ENCODE measurements around the gene IQSEC1.

The IQSEC1 gene

GRCh38 chr3:13045241-13045903 is 27.9 kb downstream of the IQSEC1 start:
- peaks cover 0 to 58% (median 0%) of the 10 kb centered on the region in 11 experiments; a peak in 4 of 22 replicates for H4K20me1 ChIP-seq
- peaks cover 0 to 3% (median 0%) of the 10 kb centered on the region in 11 experiments; a peak in 1 of 22 replicates for H3K27me3 ChIP-seq
- H3K4me2 ChIP-seq, result peak overlapping the region; percentile 69 to 98 (median 91)
- peak overlapping the region in 8 of 11 experiments; percentile 0 to 79 (median 70); a peak in 11 of 22 replicates for H3K9ac ChIP-seq
- H3K27ac ChIP-seq, result peak overlapping the region in 9 of 11 experiments; percentile 49 to 83 (median 78); a peak in 18 of 22 replicates
- TF ChIP-seq Cebpa-rat (IDR thresholded peaks at IDR 0.05), result no peak
- H3K4me3 ChIP-seq, result peak overlapping the region in 3 of 10 experiments; percentile 3 to 9 (median 5); a peak in 3 of 20 replicates
- peaks cover 61 to 100% (median 100%) of the 10 kb centered on the region in 10 experiments for H3K4me1 ChIP-seq
- no peaks in the 10 kb centered on the region for H3K36me3 ChIP-seq
- H3K9me3 ChIP-seq (replicated peaks in 1 of 11), result no peaks in the 10 kb centered on the region

GRCh38 chr3:13044496-13045240 is 28.6 kb downstream of the IQSEC1 start:
- H3K4me2 ChIP-seq, result peak overlapping the region; percentile 69 to 98 (median 91)
- H3K4me1 ChIP-seq, result peaks cover 68 to 100% (median 100%) of the 10 kb centered on the region in 10 experiments

GRCh38 chr3:13043656-13044055 is 29.6 kb downstream of the IQSEC1 start:
- peak overlapping the region; percentile 4 to 98 (median 89); a peak in 19 of 22 replicates for H3K4me2 ChIP-seq
- peaks cover 0 to 3% (median 0%) of the 10 kb centered on the region in 11 experiments; a peak in 1 of 22 replicates for H3K27me3 ChIP-seq

More at GRCh38 chr3:13044496-13045240, 28.6 kb downstream of the IQSEC1 start:
- H3K27me3 ChIP-seq, result peaks cover 0 to 3% (median 0%) of the 10 kb centered on the region in 11 experiments; a peak in 1 of 22 replicates
- no peaks in the 10 kb centered on the region for H3K9me3 ChIP-seq (replicated peaks in 1 of 11)
- peak overlapping the region in 7 of 11 experiments; percentile 0 to 79 (median 72); a peak in 11 of 22 replicates for H3K9ac ChIP-seq
- peak overlapping the region in 8 of 11 experiments; percentile 65 to 83 (median 78); a peak in 16 of 22 replicates for H3K27ac ChIP-seq
- peak overlapping the region in 3 of 10 experiments; percentile 3 to 9 (median 5); a peak in 2 of 20 replicates for H3K4me3 ChIP-seq
- no peaks in the 10 kb centered on the region for H3K36me3 ChIP-seq
- no peak for TF ChIP-seq Cebpa-rat (IDR thresholded peaks at IDR 0.05)
- peaks cover 0 to 53% (median 0%) of the 10 kb centered on the region in 11 experiments; a peak in 4 of 22 replicates for H4K20me1 ChIP-seq

GRCh38 chr3:13042715-13043271 is 30.4 kb downstream of the IQSEC1 start:
- no peaks in the 10 kb centered on the region for H3K9me3 ChIP-seq (replicated peaks in 1 of 11)
- peak overlapping the region; percentile 4 to 98 (median 89); a peak in 20 of 22 replicates for H3K4me2 ChIP-seq
- H3K27ac ChIP-seq, result peak overlapping the region in 5 of 11 experiments; percentile 14 to 83 (median 80); a peak in 8 of 22 replicates
- no peak for TF ChIP-seq Cebpa-rat (IDR thresholded peaks at IDR 0.05)
- no peak overlapping the region; a peak in 1 of 20 replicates for H3K4me3 ChIP-seq
- peaks cover 0 to under 1% (median 0%) of the 10 kb centered on the region in 11 experiments; a peak in 2 of 22 replicates for H3K36me3 ChIP-seq
- peaks cover 0 to 39% (median 0%) of the 10 kb centered on the region in 11 experiments; a peak in 4 of 22 replicates for H4K20me1 ChIP-seq
- H3K27me3 ChIP-seq, result peaks cover 0 to 3% (median 0%) of the 10 kb centered on the region in 11 experiments; a peak in 1 of 22 replicates
- peak overlapping the region in 5 of 11 experiments; percentile 17 to 72 (median 48); a peak in 6 of 22 replicates for H3K9ac ChIP-seq
- H3K4me1 ChIP-seq, result peaks cover 53 to 91% (median 88%) of the 10 kb centered on the region in 10 experiments

More at GRCh38 chr3:13043656-13044055, 29.6 kb downstream of the IQSEC1 start:
- H3K9ac ChIP-seq, result peak overlapping the region in 5 of 11 experiments; percentile 27 to 79 (median 72); a peak in 5 of 22 replicates
- no peak for TF ChIP-seq Cebpa-rat (IDR thresholded peaks at IDR 0.05)
- H3K9me3 ChIP-seq (replicated peaks in 1 of 11), result no peaks in the 10 kb centered on the region
- no peak overlapping the region for H3K4me3 ChIP-seq
- H3K36me3 ChIP-seq, result no peaks in the 10 kb centered on the region
- H3K4me1 ChIP-seq, result peaks cover 62 to 100% (median 97%) of the 10 kb centered on the region in 10 experiments
- H3K27ac ChIP-seq, result peak overlapping the region in 4 of 11 experiments; percentile 78 to 83 (median 80); a peak in 6 of 22 replicates
- peaks cover 0 to 45% (median 0%) of the 10 kb centered on the region in 11 experiments; a peak in 4 of 22 replicates for H4K20me1 ChIP-seq

- Histone ChIP-seq H3K4me2 (peak overlapping the region in 9 of 11 experiments; percentile 69 to 98 (median 94); a peak in 18 of 22 replicates), H3K36me3 (peaks cover 0 to 6% (median 0%) of the 10 kb centered on the region in 11 experiments; a peak in 3 of 22 replicates), H3K4me3 (no peak overlapping the region), H3K9me3 (replicated peaks in 1 of 11) (no peaks in the 10 kb centered on the region), H3K4me1 (peaks cover 48 to 85% (median 82%) of the 10 kb centered on the region in 10 experiments), H3K27me3 (peaks cover 0 to 3% (median 0%) of the 10 kb centered on the region in 11 experiments; a peak in 1 of 22 replicates), H3K27ac (peak overlapping the region in 4 of 11 experiments; percentile 11 to 83 (median 80); a peak in 6 of 22 replicates), H3K9ac (peak overlapping the region in 4 of 11 experiments; percentile 27 to 72 (median 45); a peak in 4 of 22 replicates), H4K20me1 (peaks cover 0 to 34% (median 0%) of the 10 kb centered on the region in 11 experiments; a peak in 4 of 22 replicates)
- no peak for TF ChIP-seq Cebpa-rat (IDR thresholded peaks at IDR 0.05)
These were observed 31.0 kb downstream of the IQSEC1 start for GRCh38 chr3:13042127-13042701.

DNA sequence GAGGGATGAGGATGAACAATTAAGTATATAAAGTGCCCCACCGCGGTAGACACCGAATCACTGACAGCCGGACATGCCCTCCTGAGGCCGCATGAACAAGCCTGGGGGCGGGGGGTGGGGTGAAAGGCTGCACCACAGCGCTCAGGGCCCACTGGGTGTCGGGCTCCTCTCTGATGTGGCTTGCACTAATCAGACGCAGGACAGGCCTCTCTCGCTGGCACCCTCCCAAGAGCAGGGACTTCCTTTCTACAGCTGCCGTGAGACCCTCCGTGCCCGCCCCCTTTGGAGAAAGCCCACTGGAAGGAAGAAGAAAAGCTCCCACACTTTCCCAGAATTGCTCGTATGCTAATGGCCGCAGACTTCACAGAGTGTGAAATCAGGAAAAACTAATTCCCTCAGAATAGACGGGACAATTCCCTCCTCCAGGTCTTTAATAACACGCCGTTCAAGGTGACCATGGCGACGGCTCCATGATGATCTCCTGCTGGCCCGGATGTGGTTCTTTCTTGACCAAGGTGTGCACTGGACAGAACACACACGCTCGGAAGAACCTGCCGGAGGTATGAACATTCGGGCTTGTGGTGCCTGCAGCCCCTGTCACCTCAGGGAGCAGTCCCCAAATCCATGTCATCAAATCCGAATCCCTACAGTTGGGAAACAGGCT is 32.0 kb downstream of the IQSEC1 start:
- Histone ChIP-seq H3K4me3 (no peak overlapping the region), H4K20me1 (peaks cover 0 to 28% (median 0%) of the 10 kb centered on the region in 11 experiments; a peak in 4 of 22 replicates), H3K36me3 (peaks cover 0 to 15% (median 0%) of the 10 kb centered on the region in 11 experiments; a peak in 5 of 22 replicates), H3K9ac (peak overlapping the region in 3 of 11 experiments; percentile 21 to 32 (median 28); a peak in 4 of 22 replicates), H3K9me3 (replicated peaks in 1 of 11) (no peaks in the 10 kb centered on the region), H3K4me2 (peak overlapping the region; percentile 58 to 98 (median 87)), H3K4me1 (peaks cover 38 to 81% (median 73%) of the 10 kb centered on the region in 10 experiments), H3K27me3 (no peaks in the 10 kb centered on the region), H3K27ac (peak overlapping the region in 1 of 11 experiments; percentile 80; a peak in 1 of 22 replicates)
- no peak for TF ChIP-seq Cebpa-rat (IDR thresholded peaks at IDR 0.05)

DNA sequence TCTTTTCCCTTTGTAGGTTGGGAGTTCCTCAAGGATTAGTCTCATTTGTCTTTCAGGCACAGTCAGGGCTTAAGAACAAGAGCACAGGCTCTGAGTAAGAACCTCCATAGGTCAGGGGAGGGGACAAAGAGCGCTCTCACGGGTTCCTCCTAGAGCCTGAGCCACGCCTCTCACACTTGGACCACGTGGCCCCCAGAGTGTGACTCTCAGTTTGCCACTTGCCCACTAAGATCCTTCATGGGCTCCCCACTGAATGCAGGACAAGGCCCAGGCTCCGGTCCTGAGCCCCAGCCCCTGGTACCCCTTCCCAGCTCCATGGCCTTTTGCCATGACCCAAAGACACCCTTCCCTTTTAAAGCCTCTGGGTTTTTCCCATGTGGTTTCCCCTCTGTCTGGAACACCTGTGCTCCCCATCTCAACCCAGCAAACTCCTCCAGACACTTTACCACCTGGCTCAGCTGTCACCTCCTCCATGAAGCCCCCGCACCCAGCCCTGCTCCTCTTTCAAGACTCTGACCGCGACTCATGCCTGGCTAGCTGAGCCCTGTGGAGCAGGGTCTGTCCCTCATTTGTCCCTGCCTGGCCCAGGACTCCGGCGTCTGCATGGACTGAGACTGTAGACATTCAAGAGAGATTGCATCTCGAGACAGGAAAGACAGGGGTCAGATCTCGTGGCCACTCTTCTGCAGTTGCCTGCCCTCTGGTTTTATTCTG is 32.7 kb downstream of the IQSEC1 start:
- no peak overlapping the region for H3K27ac ChIP-seq
- H3K36me3 ChIP-seq, result peaks cover 0 to 21% (median 0%) of the 10 kb centered on the region in 11 experiments; a peak in 5 of 22 replicates
- H3K9me3 ChIP-seq (replicated peaks in 1 of 11), result no peaks in the 10 kb centered on the region
- H3K4me2 ChIP-seq, result peak overlapping the region; percentile 58 to 98 (median 87)
- no peak overlapping the region for H3K4me3 ChIP-seq
- H4K20me1 ChIP-seq, result peaks cover 0 to 30% (median 0%) of the 10 kb centered on the region in 11 experiments; a peak in 3 of 22 replicates
- H3K4me1 ChIP-seq, result peaks cover 31 to 81% (median 67%) of the 10 kb centered on the region in 10 experiments
- TF ChIP-seq Cebpa-rat (IDR thresholded peaks at IDR 0.05), result no peak
- H3K27me3 ChIP-seq, result no peaks in the 10 kb centered on the region
- H3K9ac ChIP-seq, result peak overlapping the region in 2 of 11 experiments; percentile 28 to 32; a peak in 2 of 22 replicates

All from BLaER1 treated with 17β-estradiol and CSF1 and Interleukin-3, amounts not matched to agents 10 nM and 100 nM (cell line).